HuH-7.5 (cell line): ENCODE results near the gene PXDC1.
"Not testable (repeated sequence)": the region's sequence is repeated elsewhere in the genome, so short reads cannot be mapped to it uniquely, and the experiment has no call there.

Experiments
- DNase-seq: peaks from one replicate; pipeline ENCODE4 v3.0.0; 2011; ENCODE audit warnings: low spot score

The PXDC1 gene

GRCh38 chr6:3782876-3783832 lies 31.6 kb upstream of the PXDC1 start:
- no peak for DNase-seq

- no peak for DNase-seq
Observed at GRCh38 chr6:3781504-3781903, 30.0 kb upstream of the PXDC1 start.

DNA sequence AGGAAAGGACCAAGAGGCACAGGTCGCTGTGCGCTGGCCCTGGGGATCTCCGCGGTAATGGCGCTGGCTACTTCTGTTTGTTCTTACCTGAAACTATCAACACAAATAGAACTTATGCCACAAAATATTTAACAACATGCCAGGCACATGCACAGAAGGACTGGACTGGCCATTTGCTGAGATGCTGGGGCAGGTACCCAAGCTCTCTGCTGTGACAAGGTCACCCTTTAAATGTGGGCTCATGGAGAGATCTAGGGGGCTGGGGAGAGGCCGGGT lies 28.0 kb upstream of the PXDC1 start:
- DNase-seq, result no peak

DNA sequence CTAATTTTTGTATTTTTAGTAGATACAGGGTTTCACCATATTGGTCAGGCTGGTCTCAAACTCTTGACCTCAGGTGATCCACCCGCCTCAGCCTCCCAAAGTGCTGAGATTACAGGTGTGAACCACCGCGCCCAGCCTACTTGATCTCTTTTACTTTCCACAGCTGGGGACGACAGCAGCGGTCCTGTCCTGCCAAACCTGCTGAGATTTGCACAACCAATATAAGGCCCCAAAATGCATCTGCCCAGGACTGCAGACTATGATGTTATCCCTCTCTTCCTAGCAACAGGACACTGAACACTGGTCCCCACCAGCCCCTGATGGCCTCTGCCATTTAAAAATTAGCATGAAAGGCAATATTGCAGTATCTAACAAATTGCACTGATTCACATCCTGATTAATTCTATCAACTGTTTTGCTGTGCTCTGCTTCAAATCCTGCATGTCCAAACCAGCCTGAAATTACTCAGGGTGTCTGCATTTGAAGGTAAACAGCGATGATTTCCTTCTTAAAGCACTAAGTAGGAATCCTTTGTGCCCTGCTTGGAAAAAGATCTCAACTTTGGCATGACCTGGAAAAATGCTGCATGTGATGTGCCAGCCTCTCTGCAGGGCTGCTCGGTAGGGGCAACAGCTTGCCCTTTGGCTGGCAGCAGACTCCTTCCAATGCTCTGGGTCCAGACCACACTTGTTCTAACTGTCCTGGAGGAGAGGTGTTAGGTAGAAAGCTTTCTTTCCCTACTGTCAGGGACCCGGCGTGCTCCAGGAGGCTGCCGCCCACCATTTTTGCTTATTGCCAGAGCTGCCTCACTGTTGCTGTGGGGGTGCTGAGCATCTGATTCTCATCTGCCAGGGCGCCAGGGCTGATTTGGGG lies 27.4 kb upstream of the PXDC1 start:
- no peak for DNase-seq

GRCh38 chr6:3777730-3778461 lies 26.4 kb upstream of the PXDC1 start:
- no peak for DNase-seq

DNA sequence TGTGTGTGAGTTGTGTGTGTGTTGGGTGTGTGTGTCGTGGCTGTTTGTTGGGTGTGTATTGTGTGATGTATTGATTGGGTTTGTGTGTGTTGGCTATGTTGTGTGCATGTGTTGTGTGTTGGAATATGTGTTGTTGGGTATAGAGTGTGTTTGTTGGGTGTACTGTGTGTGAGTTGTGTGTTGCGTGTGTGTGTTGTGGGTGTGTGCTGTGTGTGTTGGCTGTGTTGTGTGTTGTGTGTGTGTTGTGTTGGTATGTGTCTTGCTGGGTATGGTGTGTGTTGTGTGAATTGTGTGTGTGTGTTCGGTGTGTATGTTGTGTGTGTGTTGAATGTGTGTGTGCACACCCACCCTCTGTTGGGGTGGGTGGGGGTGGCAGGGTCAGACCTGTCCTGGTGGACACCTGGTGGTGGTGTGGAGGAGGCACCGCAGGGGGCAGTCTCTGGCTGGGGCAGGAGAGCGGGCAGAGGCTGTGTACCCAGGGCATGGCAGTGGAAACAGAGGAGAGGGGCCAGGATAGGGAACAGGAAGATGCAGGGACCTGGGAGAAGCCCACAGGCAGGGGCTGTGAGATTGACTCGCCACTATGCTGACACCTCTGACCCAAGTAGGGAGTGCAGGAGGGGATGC lies 25.5 kb upstream of the PXDC1 start:
- DNase-seq, result peak; percentile 22

GRCh38 chr6:3775847-3776246 lies 24.3 kb upstream of the PXDC1 start:
- no peak for DNase-seq

DNA sequence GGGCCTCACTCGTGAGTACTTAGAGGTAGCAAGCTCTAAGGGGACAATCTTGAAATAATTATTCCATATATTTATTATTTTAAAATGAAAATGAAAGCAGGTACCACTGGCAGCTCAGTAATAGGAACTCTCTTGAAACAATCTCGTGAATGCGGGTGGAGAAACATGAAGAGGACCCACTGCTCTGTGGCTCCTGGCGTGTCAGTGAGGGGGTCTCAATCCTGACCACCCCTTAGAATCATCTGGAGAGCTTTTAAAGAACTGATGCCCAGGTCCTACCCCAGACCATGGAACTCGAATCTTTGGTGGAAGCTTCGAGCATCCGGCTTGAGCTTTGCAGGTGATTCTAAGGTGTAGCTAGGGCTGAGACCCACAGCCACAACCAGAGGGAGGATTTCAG lies 23.9 kb upstream of the PXDC1 start:
- DNase-seq, result no peak

- DNase-seq, result no peak
Observed at GRCh38 chr6:3773678-3774298, 22.3 kb upstream of the PXDC1 start.

GRCh38 chr6:3772127-3772999 lies 20.9 kb upstream of the PXDC1 start:
- not testable (repeated sequence) for DNase-seq

GRCh38 chr6:3771407-3772011 lies 20.0 kb upstream of the PXDC1 start:
- DNase-seq, result no peak

- DNase-seq, result no peak
Observed at GRCh38 chr6:3770023-3770720, 18.7 kb upstream of the PXDC1 start.

DNA sequence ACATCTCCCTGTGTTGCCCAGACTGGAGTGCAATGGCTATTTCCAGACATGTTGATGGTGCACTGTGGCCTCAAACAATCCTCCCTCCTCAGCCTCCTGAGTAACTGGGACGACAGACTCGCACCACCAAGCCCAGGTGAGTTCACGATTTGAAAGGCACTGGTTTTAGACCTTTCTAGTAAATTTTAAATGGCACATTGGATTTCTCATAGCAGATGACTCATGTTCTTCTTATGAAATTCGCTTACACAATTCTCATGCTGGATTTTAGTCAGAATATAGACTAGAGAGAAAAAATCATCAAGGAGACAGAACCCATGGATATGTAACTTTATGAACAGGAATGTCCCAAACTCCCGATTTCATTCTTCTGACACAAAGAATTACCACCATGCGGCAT lies 18.1 kb upstream of the PXDC1 start:
- DNase-seq, result no peak

DNA sequence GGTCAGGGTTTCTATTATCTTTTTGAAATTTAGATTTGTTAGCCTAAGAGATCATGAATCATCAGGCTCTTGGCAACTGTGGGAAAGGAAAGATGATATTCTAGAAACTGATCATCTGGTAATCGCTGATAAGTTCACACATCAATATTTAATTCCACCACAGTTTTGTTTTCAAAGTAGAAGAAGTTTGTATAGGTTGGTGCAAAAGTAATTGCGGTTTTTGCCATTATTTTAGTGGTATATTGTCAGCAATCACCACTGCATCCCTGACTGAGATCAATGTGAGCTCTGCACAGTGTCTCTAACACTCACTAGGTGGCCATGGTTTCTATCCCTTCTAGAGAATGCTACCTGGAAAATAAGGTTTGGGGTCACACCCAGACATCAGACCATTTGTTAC lies 17.0 kb upstream of the PXDC1 start:
- DNase-seq, result no peak

DNA sequence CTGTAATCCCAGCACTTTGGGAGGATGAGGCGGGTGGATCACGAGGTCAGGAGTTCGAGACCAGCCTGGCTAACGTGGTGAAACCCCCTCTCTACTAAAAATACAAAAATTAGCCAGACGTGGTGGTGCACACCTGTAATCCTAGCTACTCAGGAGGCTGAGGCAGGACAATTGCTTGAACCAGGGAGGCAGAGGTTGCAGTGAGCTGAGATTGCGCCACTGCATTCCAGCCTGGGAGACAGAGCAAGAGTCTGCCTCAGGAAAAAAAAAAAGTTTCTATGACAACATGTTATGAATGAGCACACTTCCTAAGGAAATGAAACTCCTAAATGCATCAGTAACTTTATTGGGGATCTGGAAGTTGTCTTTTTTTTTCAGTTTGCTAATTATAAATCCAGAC lies 16.0 kb upstream of the PXDC1 start:
- DNase-seq, result not testable (repeated sequence)

DNA sequence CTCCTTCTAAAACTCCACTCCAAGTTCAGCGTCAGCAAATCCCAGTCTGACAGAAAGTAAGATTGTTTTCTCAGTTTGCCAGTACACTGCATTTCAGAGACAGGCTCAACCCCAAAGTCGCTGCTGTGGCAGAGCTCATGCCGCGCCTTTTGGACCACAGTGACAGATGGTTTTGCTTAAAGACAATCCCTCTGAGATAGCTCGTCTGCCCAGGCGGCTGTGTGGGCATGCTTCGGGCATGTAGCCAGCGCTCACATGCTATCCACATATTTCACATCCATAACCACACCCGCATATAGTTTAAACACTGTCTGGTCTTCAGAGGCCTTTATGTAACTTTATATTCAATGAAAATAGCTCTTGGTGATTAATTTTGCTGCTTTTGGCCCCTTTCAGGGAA lies 14.7 kb upstream of the PXDC1 start:
- DNase-seq, result no peak

DNA sequence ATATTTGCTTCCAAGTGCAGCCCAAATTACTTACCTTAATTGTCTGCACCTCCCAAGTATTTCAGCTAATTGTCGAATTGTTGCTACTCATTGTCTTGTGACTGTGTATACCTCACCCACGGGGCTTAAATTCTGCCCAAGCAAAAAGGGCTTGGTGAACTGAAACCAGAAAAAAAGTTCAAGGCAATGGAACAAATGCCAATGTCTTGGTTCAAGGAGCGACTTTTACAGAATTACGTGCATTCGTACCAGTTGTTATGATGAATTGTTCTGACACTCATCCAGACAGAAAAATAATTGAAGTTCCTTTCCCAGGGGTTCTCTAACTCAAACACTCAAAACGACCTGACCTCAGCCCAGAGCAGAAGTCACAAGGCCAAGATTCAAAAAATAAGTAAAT lies 13.9 kb upstream of the PXDC1 start:
- no peak for DNase-seq

DNA sequence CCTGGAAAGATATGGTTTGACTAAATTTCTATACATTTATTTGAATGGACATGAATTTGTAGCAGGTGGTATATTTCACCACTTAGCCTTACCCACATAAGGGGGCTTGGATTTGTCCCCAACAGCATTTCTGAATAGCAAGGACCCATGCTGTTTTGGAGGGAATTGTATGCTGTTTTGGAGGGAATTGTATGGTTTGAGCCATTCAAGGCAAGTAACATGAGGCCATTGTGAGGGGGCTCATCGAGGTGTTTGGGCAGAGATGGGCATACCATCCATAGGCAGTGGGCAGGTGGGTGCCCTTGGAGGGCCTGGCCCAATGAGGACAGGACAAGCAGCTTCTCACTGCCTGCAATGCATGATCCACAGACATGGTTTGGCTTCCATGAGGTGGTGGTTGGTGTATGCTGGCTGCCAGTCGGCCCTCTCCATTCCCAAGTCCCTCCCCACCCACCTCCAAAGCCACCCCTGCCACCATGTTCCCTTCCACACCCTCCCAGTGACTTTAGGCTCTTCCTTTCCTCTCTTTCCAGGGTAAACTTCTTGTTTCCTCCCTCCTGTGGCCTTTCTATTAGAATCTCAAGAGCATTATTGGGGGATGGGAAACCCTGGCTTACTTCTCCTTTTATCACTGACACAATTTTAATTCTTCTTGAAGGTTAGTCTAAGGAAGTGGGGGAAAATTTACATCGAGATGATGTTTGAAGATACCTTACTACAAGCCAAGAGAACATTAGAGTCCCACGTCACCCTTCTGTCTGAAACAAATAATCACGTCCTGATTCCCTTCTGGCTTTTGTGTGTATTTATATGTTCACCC lies 13.2 kb upstream of the PXDC1 start:
- DNase-seq, result no peak

DNA sequence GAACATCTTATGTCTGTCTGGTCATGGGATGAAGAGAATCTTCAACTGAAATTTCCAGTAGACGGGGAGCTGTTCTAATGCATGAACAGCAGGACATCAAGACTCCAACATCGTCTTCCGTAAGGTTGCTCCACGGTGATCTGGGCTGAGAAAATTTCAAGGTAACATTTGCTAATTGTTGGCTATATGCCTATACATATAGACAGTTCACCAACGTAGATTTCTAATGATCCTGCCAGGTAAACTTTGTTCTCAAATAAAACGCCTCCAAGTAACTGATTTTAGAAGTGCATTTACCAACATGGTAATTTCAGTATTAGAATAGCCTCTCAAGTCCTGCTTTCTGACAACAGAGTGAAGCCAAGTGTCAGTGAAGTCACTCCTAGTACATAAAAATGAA lies 11.3 kb upstream of the PXDC1 start:
- no peak for DNase-seq
